Lower leg skin (tissue), 3 donors: ENCODE results near the gene HTR6.

Experiments used
- CTCF ChIP-seq, 3 donors: fragments of 450-650 bp; IDR thresholded peaks; one replicate each; pipeline ENCODE4 v1.5.1; 2016; ENCODE audit warnings: antibody characterized with exemption in 3 of 3, mild to moderate bottlenecking in 3 of 3, moderate library complexity in 2 of 3
- POLR2A ChIP-seq, 2 donors: fragments of 450-650 bp; IDR thresholded peaks; one replicate each; pipeline ENCODE4 v1.6.1; 2016 to 2017; ENCODE audit warnings: antibody characterized with exemption in 2 of 2, mild to moderate bottlenecking in 1 of 2, moderate library complexity in 1 of 2

- TF ChIP-seq CTCF (IDR thresholded peaks at IDR 0.05) (no peak), POLR2A (IDR thresholded peaks at IDR 0.05) (no peak)
These were observed 35.6 kb downstream of the HTR6 start for GRCh38 chr1:19700079-19700777.
